HEK293 (cell line): ENCODE data around the gene FAM110A.

Experiments
- CTCF ChIA-PET: fragments of 350-600 bp; formaldehyde crosslinking; extraction: SDS; loops from one replicate; lab custom pipeline; 2021; ENCODE audit warnings: antibody characterized with exemption; lab: Yijun Ruan, JAX
- POLR2A ChIA-PET: fragments of 300-600 bp; formaldehyde crosslinking; extraction: SDS; loops from one replicate; lab custom pipeline; 2020; ENCODE audit warnings: antibody characterized with exemption, inconsistent platforms; lab: Yijun Ruan, JAX
- H3K27ac ChIP-seq: fragments of 200-500 bp; sonication (Bioruptor generic); 2 replicates; pipeline ENCODE4 v1.5.1; 2014; ENCODE audit warnings: low read depth, low read length, control low read depth, inconsistent platforms; ENCODE audit errors: extremely low read depth
- H3K36me3 ChIP-seq, 2 experiments: fragments of 200-500 bp in 1 of 2; sonication (Bioruptor generic) in 1 of 2; 1 replicate in 1 of 2; 2 replicates in 1 of 2; pipeline ENCODE4 v1.5.1; 2014 to 2017; ENCODE audit warnings: inconsistent platforms in 2 of 2, low read length in 2 of 2; ENCODE audit not compliant: control insufficient read depth in 2 of 2, insufficient read depth in 1 of 2
- H3K4me1 ChIP-seq: fragments of 200-500 bp; sonication (Bioruptor generic); 2 replicates; pipeline ENCODE4 v1.5.1; 2014; ENCODE audit warnings: mild to moderate bottlenecking, low read length, inconsistent platforms; ENCODE audit not compliant: control insufficient read depth, insufficient read depth
- H3K4me3 ChIP-seq: 2 replicates; pipeline ENCODE4 v1.5.1; 2011; ENCODE audit warnings: low read depth, mild to moderate bottlenecking, control low read depth, low read length, moderate library complexity
- H3K9me3 ChIP-seq: fragments of 200-500 bp; sonication (Bioruptor generic); 2 replicates; pipeline ENCODE4 v1.5.1; 2014; ENCODE audit warnings: low read depth, low read length, inconsistent platforms; ENCODE audit not compliant: control insufficient read depth, insufficient read depth
- KLF16 ChIP-seq: fragments of 450-650 bp; formaldehyde crosslinking; IDR thresholded peaks from 2 replicates; pipeline ENCODE4 v1.5.1; 2017; ENCODE audit warnings: missing biosample characterization, missing genetic modification characterization
- MZF1 ChIP-seq: fragments of 450-650 bp; formaldehyde crosslinking; IDR thresholded peaks from 2 replicates; pipeline ENCODE4 v1.5.1; 2017; ENCODE audit warnings: missing biosample characterization, missing genetic modification characterization, borderline replicate concordance
- OVOL3 ChIP-seq: fragments of 450-650 bp; formaldehyde crosslinking; IDR thresholded peaks from 2 replicates; pipeline ENCODE4 v1.5.1; 2016; ENCODE audit warnings: missing biosample characterization, missing genetic modification characterization
- ZBTB8A ChIP-seq: fragments of 450-650 bp; formaldehyde crosslinking; IDR thresholded peaks from 2 replicates; pipeline ENCODE4 v1.5.1; 2016; ENCODE audit warnings: missing biosample characterization, missing genetic modification characterization
- ZFP3 ChIP-seq: fragments of 450-650 bp; formaldehyde crosslinking; IDR thresholded peaks from 2 replicates; pipeline ENCODE4 v1.5.1; 2016; ENCODE audit warnings: low read depth, missing biosample characterization, missing genetic modification characterization
- ZIC2 ChIP-seq: fragments of 450-650 bp; formaldehyde crosslinking; IDR thresholded peaks from 2 replicates; pipeline ENCODE4 v1.5.1; 2016; ENCODE audit warnings: missing biosample characterization, missing genetic modification characterization
- ZNF114 ChIP-seq: fragments of 450-650 bp; formaldehyde crosslinking; IDR thresholded peaks from 2 replicates; pipeline ENCODE4 v1.5.0; 2017; ENCODE audit warnings: missing biosample characterization, missing genetic modification characterization
- ZNF133 ChIP-seq: fragments of 450-650 bp; formaldehyde crosslinking; IDR thresholded peaks from 2 replicates; pipeline ENCODE4 v1.5.1; 2016; ENCODE audit warnings: missing biosample characterization, missing genetic modification characterization
- ZNF148 ChIP-seq: fragments of 450-650 bp; formaldehyde crosslinking; IDR thresholded peaks from 2 replicates; pipeline ENCODE4 v1.5.0; 2017; ENCODE audit warnings: missing biosample characterization, missing genetic modification characterization, borderline replicate concordance
- ZNF169 ChIP-seq: fragments of 450-650 bp; formaldehyde crosslinking; IDR thresholded peaks from 2 replicates; pipeline ENCODE4 v1.5.1; 2016; ENCODE audit warnings: missing biosample characterization, missing genetic modification characterization
- ZNF280D ChIP-seq: fragments of 450-650 bp; formaldehyde crosslinking; IDR thresholded peaks from 2 replicates; pipeline ENCODE4 v1.5.1; 2016; ENCODE audit warnings: missing biosample characterization, missing genetic modification characterization
- ZNF677 ChIP-seq: fragments of 450-650 bp; IDR thresholded peaks from 2 replicates; pipeline ENCODE4 v1.5.0; 2018; ENCODE audit warnings: missing biosample characterization, mild to moderate bottlenecking, missing genetic modification characterization, moderate library complexity
- ZNF76 ChIP-seq: fragments of 450-650 bp; formaldehyde crosslinking; IDR thresholded peaks from 2 replicates; pipeline ENCODE4; 2016; ENCODE audit warnings: low read depth, missing biosample characterization, missing genetic modification characterization, borderline replicate concordance
- TF ChIP-seq, protein P1 (sequence below): sonication (generic); formaldehyde crosslinking; IDR thresholded peaks from 2 replicates; pipeline ENCODE4 v1.8.1; 2022; ENCODE audit warnings: mild to moderate bottlenecking, moderate library complexity, missing genetic modification reagents

Gene FAM110A

GRCh38 chr20:872855-873520 is 39.5 kb downstream of the FAM110A start:
- TF ChIP-seq, protein P1, sequence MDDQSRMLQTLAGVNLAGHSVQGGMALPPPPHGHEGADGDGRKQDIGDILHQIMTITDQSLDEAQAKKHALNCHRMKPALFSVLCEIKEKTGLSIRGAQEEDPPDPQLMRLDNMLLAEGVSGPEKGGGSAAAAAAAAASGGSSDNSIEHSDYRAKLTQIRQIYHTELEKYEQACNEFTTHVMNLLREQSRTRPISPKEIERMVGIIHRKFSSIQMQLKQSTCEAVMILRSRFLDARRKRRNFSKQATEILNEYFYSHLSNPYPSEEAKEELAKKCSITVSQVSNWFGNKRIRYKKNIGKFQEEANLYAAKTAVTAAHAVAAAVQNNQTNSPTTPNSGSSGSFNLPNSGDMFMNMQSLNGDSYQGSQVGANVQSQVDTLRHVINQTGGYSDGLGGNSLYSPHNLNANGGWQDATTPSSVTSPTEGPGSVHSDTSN (CRISPR knock-in tag), result no peak
- TF ChIP-seq ZBTB8A (tag by site-specific recombination), result no peak
- no peak for TF ChIP-seq ZNF280D (tag by site-specific recombination)
- TF ChIP-seq ZNF677, result no peak
- TF ChIP-seq ZNF148 (tag by site-specific recombination), result no peak
- no peak for TF ChIP-seq KLF16 (tag by site-specific recombination)
- TF ChIP-seq ZNF76 (tag by site-specific recombination), result no peak
- POLR2A ChIA-PET, result no interaction called here
- H3K4me3 ChIP-seq, result no peak overlapping the region
- H3K27ac ChIP-seq, result no peak overlapping the region
- H3K4me1 ChIP-seq, result no peaks in the 10 kb centered on the region
- H3K9me3 ChIP-seq, result no peaks in the 10 kb centered on the region
- no peaks in the 10 kb centered on the region for H3K36me3 ChIP-seq
- CTCF ChIA-PET, result interaction anchor here (1.1 to 1.8 kb wide), 2 partner anchors 83 to 133 kb away, joined by 3 to 4 read pairs; no protein-coding TSS in a partner anchor

DNA sequence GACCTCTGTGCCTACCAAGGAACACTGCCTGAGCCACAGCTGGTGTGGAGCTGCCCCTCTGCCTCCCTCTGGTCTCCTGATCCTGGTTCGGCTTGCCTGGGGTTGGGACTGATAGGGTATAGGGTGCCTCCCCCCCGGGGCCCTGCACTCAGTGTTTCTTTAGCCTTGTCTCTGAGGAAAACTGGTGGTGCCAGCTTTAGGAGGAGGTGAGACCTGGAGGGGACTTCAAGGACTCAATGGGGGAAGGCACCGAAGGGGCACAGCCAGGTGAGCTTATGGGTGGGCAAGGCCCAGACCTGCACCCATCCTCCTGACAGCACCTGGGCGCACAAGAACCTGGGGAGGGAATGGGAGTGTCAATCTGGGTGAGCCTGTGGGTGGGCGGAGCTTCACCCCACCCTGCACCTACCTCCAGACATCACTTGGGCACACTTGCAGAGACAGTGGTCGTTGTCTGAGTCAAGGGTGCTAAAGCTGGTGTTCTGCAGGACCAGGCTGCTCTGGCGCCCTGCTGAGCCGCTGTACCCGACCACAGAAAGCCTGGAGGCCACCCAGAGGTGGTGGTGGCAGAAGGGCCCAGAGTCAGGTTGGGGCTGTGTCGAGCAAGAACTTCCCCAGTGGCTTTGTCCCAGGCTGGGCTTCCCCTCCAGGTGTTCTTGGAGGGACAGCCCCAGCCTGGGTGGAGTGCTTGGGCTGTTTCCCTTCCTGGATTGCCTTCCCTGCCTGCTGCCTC is 40.5 kb downstream of the FAM110A start:
- H3K4me1 ChIP-seq, result no peaks in the 10 kb centered on the region
- CTCF ChIA-PET, result interaction anchor here (1.1 to 1.8 kb wide), 2 partner anchors 81 to 131 kb away, joined by 3 to 4 read pairs; no protein-coding TSS in a partner anchor
- no peak overlapping the region for H3K4me3 ChIP-seq
- TF ChIP-seq ZNF169 (tag by site-specific recombination) (no peak), ZFP3 (tag by site-specific recombination) (no peak), ZNF114 (no peak), ZIC2 (tag by site-specific recombination) (no peak), MZF1 (tag by site-specific recombination) (no peak), OVOL3 (tag by site-specific recombination) (no peak), ZNF133 (tag by site-specific recombination) (no peak)
- H3K36me3 ChIP-seq, result no peaks in the 10 kb centered on the region
- no peaks in the 10 kb centered on the region for H3K9me3 ChIP-seq
- POLR2A ChIA-PET, result no interaction called here
- no peak overlapping the region for H3K27ac ChIP-seq
